GM12892 (cell line): ENCODE measurements around the gene PTTG1IP.

Experiments
- DNase-seq: peaks from one replicate; pipeline ENCODE4 v3.0.0; 2011; ENCODE audit not compliant: insufficient read length
- FAIRE-seq: peaks from 2 replicates; lab custom pipeline; 2011; peaks lifted over from hg19 to GRCh38; lab: Jason Lieb, UNC
- POLR2A ChIP-seq: IDR thresholded peaks from 2 replicates; pipeline ENCODE4 v1.6.1; 2011; ENCODE audit warnings: low read depth, low read length, control low read depth
- POLR2AphosphoS5 ChIP-seq: IDR thresholded peaks from 2 replicates; pipeline ENCODE4 v1.6.1; 2011; ENCODE audit warnings: low read depth, low read length, control low read depth
- TAF1 ChIP-seq: IDR thresholded peaks from 2 replicates; pipeline ENCODE4 v1.6.1; 2011; ENCODE audit warnings: low read depth, mild to moderate bottlenecking, control low read depth, low read length, borderline replicate concordance

Gene PTTG1IP

GRCh38 chr21:44853601-44854390 is 19.7 kb downstream of the PTTG1IP start:
- no peak for FAIRE-seq
- DNase-seq: no peak
- TF ChIP-seq POLR2AphosphoS5: no peak
- no peak for TF ChIP-seq TAF1
- TF ChIP-seq POLR2A: no peak

DNA sequence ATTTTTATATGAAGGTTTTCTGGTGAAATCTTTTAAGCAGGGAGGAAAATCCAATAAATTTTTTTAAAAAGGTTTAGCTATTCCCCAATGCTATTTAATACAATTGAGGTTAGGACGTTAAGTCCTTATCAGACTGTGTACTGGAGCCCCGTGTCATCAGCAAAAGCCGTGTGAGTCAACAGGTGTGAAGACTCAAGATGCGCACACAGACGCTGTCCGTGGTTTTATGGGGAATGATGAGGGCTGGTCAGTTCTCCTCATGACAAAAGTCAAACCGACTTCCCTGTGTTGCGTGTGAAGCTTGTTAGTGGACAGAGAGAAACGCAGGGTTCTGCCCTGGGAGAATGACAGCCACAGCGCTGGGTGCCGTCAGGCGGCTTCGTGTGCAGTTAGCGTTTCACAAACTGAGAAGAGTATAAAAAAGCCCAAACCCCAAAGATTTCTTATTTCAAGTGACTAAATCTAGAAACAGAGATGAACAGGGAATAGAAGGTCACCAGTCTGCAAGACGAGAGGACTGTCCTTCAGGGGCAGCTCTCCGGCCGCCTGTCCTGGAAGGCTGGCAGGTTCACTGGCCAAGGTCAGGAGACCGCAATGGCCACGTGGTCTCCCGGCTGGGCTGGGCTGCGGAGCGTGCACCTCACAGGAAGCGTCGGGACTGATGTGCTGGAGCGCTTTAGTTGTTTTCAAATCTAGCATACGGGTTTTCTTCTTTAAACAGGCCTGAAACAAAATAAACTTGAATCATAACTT is 22.4 kb downstream of the PTTG1IP start:
- FAIRE-seq (no peak), DNase-seq (no peak)
- TF ChIP-seq POLR2AphosphoS5 (no peak), TAF1 (no peak), POLR2A (no peak)

- FAIRE-seq (no peak), DNase-seq (no peak)
- TF ChIP-seq POLR2A (no peak), POLR2AphosphoS5 (no peak), TAF1 (no peak)
Measured at GRCh38 chr21:44850208-44850800, 23.2 kb downstream of the PTTG1IP start.

- TF ChIP-seq POLR2A: no peak
- no peak for TF ChIP-seq POLR2AphosphoS5
- no peak for TF ChIP-seq TAF1
- FAIRE-seq (no peak), DNase-seq (no peak)
Measured at GRCh38 chr21:44849616-44850130, 23.8 kb downstream of the PTTG1IP start.

DNA sequence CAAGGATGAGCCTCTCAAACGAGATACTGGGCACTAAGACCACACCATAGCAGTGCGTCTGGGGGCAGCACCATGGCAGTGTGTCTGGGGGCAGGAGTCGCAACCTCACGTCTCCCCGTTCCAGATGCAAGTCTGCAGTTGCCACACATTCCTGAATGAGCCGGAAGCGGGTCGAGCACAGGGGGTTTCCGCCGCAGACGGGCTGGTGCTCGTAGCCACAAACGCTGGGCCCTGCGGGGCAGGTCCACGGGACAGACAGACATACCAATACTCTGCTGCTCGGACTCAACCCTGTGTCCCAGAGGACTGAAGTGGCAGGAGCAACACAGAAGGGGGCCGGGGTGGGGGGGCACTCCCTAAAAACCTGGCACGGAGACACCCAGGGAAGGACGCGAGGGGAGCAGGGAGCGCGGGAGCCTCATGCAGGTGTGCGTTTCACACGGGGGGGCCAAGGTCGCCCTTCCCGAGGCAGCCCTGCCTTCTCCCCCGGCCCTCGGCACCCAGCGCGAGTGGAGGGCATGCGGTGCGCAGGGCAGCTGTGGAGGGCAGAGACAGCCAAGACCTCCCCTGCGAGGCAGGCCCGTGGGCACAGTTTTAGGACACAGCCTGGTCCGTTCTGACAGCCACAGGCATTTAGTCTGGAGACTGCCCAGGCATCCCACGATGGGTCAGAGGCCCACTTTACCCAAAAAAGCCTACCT is 24.5 kb downstream of the PTTG1IP start:
- DNase-seq (no peak), FAIRE-seq (no peak)
- TF ChIP-seq POLR2A (no peak), TAF1 (no peak), POLR2AphosphoS5 (no peak)

GRCh38 chr21:44847261-44848056 is 26.0 kb downstream of the PTTG1IP start:
- no peak for FAIRE-seq

DNA sequence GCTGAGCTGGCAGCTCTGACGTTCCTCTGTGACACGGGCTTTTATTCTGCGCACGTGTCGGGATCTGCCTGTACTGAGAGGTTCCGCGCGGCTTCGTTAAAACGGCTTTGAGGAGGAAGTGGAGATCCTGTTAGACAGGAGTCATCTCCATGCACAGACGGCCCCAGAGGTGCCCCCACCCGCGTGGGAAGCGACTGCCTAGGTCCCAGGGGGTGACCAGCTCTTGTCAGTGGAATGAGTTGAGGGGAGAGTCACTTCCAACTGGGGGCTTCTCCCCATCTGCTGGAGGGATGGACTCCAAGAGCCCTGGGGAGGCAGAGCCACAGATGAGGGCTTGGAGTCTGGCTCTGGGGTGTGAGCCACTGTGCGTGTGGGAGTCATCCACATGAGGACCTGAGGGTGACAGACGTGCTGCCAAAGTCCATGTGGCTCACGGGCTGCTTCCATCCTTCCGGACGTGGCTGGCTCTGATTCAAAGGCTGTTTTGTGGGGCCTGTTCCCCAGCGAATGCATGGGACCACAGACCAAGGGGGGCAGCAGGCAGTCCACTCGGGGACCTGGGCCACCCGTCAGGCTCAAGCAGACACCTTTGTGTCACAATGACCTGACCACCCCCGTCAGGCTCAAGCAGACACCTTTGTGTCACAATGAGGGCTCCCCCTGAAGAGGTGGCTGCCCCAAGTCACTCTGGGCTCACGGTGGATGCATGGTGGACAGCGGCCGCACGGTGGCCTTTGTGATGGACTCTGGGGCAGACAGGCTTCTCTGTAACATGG is 26.8 kb downstream of the PTTG1IP start:
- TF ChIP-seq POLR2A: no peak
- TF ChIP-seq POLR2AphosphoS5: no peak
- TF ChIP-seq TAF1: no peak
- FAIRE-seq: no peak
- no peak for DNase-seq

More at GRCh38 chr21:44847261-44848056, 26.0 kb downstream of the PTTG1IP start:
- TF ChIP-seq TAF1 (no peak), POLR2A (no peak), POLR2AphosphoS5 (no peak)
- DNase-seq: no peak

GRCh38 chr21:44846224-44846484 is 27.3 kb downstream of the PTTG1IP start:
- TF ChIP-seq POLR2AphosphoS5 (no peak), TAF1 (no peak), POLR2A (no peak)
- no peak for DNase-seq
- no peak for FAIRE-seq

- TF ChIP-seq POLR2A (no peak), TAF1 (no peak), POLR2AphosphoS5 (no peak)
- DNase-seq: no peak
Measured at GRCh38 chr21:44845418-44846223, 27.9 kb downstream of the PTTG1IP start.

DNA sequence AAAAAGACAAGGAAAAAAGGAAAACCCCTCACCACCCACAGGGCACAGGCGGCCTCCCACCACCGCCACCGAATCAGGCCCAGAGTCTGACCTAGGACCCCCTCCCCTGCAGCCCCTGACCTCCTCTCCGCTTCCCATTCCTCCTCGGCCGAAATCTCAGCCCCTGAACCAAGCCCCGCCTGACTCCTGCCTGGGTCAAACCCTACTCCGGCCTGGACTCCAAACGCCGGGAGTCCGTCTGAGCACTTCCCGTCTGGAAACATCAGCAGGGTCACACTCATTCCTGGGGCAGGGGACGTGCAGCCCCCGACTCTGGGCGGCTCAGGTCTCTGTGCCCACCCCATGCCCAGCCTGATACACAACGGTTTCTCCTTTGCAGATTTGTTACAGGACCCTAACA is 29.2 kb downstream of the PTTG1IP start:
- FAIRE-seq: no peak

More at GRCh38 chr21:44845418-44846223, 27.9 kb downstream of the PTTG1IP start:
- FAIRE-seq: no peak

More for the DNA sequence above, 29.2 kb downstream of the PTTG1IP start:
- DNase-seq: no peak
- TF ChIP-seq POLR2AphosphoS5 (no peak), TAF1 (no peak), POLR2A (no peak)
